Measurements from ENCODE around the gene PLCB2.

PLCB2 gene

DNA sequence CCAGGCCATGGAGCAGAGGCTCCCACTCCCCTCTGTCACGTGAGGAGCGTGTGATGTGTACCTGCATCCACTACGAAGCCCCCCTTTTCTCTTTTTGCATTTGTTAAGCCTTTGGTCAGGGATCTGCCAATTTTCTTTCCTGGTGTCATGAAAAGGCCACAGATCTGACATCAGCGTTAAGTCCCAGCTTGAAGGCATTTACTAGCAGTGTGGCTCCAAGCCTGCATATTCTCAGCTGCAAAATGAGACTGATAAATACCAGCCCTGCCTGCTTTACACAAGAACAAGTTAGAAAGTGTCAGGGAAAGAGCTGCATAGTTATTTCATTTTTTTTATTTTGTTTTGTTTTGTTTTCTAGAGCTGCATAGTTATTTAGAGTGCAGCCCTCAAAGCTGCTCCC, 22.6 kb downstream of the PLCB2 start:
- DNase-seq (ENCODE audit: low read depth): no peak

DNA sequence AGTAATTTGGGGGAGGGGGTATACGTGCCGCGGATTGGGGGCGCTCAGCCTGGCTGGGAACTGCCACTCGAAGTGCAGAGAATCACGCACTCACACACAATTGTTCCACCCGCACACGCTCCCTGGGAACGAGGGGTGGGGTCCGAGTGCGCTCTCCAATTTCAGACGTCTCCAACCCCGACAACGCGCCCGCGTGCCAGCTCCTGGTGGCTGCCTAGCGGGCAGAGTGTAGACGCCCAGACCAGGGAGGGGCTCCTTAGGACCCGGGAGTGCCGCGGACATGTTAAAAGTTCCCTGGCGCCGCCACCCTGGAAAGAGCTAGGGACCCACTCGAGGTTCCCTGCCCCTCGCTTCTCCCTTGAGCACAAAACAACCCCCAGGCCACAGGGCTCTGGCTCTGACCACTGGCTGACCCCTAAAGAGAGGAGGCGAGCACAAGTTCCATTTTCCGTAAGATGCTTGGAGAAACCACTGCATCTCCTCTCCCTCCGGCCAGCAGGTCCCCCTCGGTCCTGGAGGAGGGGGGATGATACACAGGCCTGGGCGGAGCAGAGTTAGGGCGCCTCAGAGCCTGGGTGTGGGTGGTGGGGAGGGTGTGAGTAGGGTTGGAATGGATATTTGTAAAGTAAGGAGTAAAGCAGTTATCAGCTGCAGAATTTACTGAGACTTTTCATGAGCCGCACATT, 24.0 kb downstream of the PLCB2 start:
- DNase-seq (ENCODE audit: low read depth): no peak

DNA sequence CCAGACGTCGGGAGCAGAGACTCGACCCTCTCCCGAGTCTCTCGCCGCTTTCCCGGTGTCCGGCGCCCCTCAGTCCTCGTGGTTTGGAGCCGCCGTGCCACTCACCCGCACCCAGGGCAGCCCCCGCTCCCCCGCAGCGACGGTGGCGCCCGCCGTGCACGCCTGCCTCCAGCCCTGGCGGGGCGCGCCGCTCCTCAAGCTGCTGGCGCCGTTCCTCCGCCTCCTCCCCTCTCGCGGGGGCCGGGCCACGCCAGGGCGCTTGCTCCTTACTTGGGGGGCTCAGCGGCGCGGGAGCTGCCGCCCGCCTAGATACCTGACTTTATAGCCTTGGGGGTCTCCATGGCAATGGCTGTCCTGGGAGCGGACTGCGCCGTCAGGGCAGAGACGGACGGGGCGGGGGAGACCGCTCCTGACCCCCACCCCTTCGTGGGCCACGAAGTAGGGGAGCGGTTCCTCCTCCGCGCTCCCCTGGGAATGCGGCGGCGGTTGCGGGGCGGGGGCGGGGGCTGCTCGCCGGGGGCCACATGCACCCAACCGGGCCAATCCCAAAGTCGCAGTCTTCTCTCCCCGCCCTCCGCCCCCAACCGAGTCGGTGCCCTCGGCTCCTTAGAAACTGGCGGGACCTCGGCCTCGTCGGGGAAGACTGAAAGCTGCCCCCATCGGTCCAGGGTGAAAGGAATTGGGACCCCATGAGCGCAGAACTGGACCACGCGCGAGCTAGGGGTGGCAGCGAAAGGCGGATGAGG, 24.7 kb downstream of the PLCB2 start, which contains the start of gene ANKRD63:
TSS of gene ANKRD63 (minus strand) at position 196 of the 746 bp plus-strand sequence. CDS start 478 bp downstream, outside the sequence.
- DNase-seq (ENCODE audit: low read depth): no peak

DNA sequence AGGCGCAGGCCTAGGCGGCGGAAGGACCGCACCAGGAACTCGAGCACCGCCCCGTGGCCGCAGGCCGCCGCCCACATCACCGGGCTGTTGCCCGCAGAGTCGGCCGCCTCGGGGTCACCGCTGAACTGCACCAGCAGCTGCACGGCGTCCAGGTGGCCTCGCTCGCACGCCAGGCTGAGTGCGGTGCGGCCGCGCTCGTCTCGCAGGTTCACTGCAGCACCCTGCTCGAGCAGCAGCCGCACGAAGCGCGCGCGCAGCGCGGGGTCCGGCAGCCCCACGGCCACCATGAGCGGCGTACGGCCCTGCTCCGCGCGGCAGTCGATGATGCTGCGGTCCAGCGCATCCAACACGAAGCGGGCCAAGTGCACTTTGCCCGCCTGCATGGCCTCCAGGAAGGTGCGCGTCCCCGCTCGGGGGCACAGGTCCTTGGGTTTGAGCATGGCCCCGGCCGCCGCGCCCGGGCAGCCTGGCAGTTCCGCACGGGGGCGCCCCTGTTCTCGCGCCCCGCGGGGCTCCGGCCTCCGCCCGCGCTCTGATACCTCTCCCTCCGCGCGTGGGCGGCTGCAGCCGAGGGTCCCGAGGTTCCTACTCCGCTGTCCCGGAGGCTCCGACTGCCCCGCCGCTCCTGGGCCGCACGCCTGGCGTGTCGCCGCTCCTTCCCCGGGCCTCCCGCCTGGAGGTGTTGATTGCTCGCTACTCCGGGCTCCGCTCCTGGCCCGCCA, 25.4 kb downstream of the PLCB2 start:
- DNase-seq (ENCODE audit: low read depth): peak; percentile 38

DNA sequence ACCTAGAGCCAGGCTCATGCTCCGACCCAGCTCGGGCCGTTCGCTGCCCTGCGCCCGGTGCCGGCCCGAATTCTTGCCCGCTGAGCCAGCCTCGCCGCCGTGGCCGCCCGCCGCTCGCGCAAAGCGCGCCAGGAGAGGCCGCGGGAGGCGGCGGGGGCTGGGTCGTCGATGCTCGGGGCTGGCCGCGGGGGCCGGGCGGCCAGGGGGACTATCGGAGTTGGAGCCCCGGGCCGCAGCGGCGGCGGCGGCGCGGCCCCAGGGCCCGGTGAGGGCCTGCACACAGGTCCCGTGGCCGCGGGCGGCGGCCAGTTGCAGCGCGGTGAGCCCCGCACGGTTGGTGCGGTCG, 26.0 kb downstream of the PLCB2 start:
- DNase-seq (ENCODE audit: low read depth): no peak

DNA sequence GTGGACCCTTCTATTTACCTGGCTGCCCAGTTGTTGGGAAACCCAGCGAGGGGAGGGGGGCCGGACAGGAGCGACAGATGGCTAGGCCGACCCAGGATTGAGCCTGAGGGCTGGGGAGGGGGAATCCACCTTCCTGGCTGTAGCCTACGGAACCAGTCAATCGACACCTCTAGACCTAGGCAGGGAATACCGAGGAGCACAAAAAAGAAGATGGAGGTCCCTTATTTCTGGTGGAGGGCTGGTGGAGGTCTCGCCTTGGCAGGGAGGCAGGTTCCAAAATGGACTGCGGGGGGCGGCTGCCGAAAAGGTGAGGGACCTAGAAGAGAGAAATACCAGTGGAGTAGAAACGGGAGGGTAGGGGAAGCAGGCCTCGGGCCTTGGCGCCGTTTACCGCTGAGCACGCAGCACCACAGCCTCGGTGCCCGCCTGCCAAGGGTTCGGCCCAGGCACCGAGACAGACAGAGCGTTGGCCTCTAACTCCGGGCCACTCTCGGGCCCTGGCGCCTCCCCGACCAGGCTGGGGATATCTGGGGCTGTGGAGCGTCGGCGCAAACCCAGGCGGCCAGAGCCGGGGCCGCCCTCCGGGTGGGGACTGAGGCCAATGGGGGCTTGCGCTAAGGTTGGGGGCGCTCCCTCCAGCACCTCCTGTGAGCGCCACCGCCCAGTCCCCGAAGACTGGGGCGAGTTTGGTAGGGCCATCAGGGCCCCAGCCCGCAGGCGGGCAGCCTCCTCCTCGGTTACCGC, 26.5 kb downstream of the PLCB2 start:
- DNase-seq (ENCODE audit: low read depth): no peak

DNA sequence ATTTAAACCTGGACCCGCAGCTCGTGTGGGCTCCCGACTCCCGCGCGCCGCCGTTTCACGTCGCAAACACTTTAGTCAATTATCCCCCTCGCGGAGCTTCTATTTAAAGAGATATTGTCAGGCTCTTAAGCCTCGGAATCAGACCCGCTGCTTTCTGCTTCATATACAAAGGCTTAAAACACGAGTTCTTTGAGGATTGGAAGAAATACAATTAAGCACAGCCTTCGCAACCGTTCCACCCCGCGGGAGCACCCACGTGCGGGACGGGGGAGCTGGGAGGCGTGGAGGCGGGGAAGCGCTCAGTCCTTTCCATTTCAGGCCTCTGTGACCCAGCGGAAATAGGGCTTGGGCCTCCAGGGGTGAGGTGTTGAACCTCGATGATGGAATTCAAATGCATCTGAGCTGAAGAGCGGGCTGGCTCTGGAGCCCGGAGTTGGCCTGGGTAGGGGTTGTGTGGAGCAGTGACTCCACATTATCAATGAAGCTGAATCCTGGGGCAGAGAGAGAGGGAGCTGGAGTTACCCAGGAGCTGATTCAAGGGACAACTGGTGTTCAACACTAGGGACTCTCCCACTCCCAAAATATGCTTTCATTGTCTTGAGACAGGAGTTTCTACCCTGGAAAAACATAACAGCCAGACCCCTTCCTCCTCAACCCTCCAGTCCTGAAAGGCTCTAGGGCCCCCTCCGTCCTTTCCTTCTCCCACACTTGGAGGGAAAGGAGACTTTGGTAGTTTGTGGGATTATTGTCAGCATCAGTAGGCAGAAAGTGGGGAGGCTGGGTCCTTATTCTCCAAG, 27.3 kb downstream of the PLCB2 start:
- no peak for DNase-seq (ENCODE audit: low read depth)

DNA sequence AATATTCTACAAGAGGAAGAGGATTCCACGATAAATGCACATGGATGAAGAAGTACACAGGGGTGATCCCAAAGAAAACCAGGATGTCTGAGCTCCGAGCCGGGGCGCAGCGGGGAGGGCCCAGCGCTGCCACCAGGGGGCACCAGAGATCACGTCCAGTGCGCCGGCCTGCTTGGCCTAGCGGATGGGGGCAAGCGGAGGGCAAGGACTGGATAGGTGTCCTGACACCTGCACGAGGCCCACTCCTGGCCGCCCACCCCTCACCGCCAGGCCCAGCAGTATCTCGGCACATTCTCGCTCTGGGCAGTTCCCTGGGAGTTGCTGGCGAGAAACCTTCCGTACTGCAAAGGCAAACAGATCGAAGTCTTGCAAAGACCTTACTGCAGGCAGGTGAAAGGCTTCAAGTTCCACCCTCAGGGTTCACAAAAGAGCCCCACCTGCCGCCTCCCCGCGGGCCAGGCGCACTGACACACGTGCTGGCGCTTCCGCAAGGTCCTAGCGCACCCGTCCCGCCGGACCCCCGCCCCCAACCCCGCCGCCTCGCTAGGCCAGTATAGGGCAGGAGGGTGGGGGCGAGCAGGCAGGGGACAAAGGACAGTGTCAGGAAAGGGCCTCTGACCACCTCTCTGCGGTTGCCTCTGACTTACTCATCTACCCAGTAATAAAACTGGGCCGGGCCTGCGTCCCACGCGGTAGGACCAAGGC, 28.1 kb downstream of the PLCB2 start:
- peak; percentile 48 for DNase-seq (ENCODE audit: low read depth)

DNA sequence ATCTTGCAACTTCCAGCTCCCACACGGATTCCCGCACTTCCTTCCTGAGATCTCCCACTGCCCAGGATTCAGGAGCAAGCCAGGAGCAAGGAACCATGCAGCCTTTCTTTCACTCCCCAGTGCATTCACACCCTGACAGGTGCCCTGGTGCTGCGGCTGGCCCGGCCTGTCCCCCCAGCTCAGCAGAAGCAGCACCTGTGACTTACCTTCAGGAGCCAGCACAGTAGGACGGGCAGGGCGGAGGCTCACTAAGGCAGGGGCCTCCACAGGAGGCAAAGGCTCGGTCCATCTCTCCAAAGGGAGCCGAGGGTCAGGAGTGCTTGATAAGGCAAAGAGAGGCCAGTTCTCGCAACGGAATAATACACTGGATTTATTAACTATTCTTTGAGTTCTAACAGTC, 29.7 kb downstream of the PLCB2 start:
- DNase-seq (ENCODE audit: low read depth): no peak

DNA sequence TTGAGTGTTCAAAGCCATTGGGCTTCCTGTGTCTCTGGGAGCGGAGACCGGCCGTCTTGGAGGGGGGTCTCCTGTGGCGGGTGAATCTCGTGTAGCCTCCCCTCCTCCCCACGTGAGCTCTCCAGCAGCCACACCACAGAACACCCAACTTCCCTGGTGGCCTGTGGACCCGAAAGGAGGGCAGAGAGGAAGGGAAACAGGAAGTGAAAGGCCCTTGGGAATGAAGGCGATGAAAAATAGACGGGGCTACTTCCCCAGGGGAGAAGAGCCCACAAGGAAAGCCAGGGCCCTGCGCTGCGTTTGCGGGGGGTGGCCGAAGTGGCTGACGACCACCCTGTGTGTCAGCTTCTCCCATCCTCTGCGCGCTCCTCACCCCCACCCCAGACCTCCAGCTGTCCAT, 30.3 kb downstream of the PLCB2 start:
- no peak for DNase-seq (ENCODE audit: low read depth)

DNA sequence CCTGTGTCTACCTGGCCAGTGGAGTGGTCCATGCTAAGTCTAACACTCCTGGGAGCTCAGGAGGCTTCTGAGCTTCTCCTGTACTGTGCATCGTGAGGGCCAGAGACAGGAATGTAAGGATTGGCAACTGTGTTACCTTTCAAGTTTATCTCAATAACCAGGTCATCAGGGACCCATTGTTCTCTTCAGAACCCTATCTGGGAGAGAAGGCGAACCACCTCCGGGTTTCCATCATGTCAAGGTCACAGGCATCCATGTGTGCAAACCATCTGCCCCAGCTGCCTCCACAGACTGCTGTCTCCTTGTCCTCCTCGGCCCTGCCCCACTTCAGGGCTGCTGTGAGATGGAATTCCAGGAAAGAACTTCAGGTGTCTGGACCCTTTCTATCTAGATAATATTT, 30.8 kb downstream of the PLCB2 start:
- no peak for DNase-seq (ENCODE audit: low read depth)

DNA sequence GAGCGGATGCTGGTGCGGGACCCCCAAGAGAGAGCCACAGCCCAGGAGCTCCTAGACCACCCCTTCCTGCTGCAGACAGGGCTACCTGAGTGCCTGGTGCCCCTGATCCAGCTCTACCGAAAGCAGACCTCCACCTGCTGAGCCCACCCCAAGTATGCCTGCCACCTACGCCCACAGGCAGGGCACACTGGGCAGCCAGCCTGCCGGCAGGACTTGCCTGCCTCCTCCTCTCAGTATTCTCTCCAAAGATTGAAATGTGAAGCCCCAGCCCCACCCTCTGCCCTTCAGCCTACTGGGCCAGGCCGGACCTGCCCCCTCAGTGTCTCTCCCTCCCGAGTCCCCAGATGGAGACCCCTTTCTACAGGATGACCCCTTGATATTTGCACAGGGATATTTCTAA, 31.8 kb downstream of the PLCB2 start:
- no peak for DNase-seq (ENCODE audit: low read depth)

DNA sequence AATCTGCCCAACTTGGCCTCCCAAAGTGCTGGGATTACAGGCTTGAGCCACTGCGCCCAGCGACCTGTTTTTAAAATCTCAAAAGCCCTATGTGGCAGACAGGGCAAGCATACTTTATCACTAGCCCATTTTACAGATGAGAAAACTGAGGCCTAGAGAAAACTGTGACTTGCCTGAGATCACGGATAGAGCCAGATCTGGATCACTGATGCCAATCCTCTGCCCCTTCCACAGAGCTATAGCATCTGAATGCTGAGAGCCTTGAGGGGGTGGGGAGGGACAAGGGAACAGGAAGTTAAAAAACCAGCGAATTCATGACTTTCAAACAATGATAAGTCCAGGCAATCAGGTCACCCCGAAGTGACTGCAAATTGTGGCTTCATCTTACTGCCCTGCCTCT, 32.2 kb downstream of the PLCB2 start:
- no peak for DNase-seq (ENCODE audit: low read depth)

DNA sequence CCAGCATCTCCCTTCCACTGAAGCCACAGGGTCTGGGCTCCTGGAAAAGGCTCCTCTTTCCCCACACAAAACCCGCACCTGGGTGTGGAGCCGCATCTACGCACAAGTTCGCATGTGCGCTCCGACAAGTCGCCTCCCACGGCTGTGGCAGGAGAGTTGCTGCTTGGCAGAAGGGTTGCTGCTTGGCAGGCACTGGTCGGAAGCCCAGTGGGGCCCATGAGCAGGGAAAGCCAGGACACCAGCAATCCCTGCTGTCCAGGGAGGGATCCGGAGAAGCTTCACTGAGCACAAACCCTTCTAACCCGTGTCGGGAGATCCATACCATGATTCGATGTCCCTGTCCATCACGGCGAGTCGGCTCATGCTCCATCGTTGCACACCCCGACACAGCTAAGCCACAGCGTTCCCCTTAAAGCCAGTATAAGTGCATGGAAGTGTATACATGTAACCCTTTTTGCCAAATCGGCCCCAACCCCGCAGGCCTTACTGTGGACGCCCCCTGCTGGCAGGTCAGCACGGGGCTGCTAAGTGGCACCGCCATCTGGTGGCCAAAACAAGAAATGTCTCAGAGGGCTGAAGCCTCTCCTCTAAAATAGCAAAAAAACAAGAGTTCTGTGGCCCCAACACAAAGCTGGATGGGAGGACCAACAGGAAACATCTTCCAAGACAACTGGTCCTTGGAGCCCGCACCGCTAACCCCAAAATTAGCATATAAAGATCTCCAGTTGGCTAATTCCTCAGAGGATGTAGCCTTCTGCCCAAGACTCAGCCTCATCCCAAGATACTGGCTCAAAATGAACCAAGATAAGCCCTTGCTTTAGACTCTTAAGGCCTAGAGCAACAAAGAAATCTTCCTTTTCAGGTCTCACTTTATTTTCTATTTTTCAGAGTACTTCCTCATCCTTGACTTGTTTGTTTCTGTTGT, 33.1 kb downstream of the PLCB2 start:
- DNase-seq (ENCODE audit: low read depth): peak; percentile 81

DNA sequence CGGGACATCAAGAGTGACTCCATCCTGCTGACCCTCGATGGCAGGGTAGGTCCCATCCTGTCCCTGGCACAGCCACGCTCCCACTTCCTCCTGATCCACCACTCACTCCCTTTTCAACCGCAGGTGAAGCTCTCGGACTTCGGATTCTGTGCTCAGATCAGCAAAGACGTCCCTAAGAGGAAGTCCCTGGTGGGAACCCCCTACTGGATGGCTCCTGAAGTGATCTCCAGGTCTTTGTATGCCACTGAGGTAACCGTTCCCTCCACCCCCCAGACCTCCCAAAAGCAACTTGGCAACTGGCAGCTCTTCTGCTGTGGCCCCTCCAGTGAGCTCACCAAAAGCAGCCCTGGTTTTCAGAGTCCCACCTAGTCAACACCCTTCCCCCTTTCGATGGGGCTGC, 34.3 kb downstream of the PLCB2 start:
- no peak for DNase-seq (ENCODE audit: low read depth)

DNA sequence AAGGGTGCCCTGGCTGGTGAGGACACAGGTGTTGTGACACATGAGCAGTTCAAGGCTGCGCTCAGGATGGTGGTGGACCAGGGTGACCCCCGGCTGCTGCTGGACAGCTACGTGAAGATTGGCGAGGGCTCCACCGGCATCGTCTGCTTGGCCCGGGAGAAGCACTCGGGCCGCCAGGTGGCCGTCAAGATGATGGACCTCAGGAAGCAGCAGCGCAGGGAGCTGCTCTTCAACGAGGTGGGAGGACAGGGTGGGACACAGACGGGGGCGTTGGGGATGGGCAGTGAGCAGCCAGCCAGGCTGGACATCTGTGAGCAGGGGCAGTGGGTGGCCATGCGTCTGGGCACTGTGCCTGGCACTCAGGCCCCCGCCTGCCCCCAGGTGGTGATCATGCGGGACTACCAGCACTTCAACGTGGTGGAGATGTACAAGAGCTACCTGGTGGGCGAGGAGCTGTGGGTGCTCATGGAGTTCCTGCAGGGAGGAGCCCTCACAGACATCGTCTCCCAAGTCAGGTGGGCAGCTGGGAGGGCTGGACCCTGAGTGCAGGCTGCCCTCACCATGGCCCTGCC, 35.2 kb downstream of the PLCB2 start:
- no peak for DNase-seq (ENCODE audit: low read depth)

DNA sequence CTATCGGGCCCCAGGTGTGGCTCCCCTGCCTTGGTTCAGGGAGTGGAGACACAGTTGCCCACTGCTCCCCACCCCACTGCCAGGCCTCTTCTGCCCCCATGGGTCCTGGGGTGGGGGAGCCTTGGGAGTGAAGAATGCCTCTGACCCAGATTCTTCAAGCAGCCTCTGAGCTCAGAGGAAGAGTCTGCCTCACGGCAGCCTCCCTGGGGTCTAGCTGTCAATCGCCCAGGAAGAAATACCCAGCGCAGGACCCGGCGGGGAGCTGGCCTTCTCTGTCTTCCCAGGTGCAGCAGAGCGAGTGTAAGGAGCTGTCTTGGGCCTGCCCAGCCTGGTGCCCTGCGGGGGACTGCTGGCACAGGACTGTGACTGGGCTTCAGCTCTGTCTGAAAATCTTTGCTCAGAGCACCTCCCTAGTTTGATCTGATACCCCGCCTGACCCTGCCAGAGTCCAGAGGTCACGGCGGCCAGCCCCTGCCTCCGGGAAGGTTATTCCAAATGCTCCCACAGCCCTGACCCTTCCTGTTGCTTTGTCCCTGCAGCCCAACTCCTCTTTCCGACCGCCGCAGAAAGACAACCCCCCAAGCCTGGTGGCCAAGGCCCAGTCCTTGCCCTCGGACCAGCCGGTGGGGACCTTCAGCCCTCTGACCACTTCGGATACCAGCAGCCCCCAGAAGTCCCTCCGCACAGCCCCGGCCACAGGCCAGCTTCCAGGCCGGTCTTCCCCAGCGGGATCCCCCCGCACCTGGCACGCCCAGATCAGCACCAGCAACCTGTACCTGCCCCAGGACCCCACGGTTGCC, 35.9 kb downstream of the PLCB2 start:
- DNase-seq (ENCODE audit: low read depth): no peak

DNA sequence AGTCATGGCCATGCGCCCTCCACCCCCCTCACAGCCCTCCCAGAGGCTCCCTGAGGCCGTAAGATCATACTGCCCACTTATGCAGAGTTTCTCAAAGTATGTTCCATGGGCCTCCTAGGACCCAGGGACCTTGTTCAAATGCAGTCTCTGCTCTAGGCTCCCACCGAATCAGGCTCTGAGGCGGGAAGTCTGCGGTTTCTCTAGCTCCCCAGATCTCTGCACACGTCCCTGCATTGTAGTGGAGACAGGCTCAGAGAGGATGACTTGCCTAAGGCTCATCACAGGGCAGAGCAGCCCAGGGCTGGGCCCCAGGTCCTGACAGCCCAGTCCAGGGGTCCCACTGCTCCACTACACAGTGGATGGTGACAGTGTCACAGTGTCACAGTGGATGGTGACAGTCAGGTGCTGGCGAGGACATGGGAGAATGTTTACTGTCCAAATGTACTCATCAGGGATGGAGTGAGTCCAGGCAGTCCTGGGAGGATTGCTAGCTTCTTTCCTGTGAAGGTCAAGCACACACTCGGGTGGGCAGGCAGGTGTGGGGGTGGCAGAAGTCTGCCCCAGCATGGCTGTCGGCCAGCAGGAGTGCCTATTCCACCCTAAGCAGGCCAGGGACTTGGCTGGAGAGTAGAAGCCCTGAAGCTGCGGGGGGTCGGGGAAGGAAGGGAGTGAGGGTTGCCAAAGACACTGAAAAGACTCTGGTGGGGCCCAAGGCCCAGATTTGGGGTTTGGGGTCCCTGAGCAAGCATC, 37.3 kb downstream of the PLCB2 start:
- DNase-seq (ENCODE audit: low read depth): no peak
